ENCODE results near the gene TUT1.
"Not testable (repeated sequence)": the region's sequence is repeated elsewhere in the genome, so short reads cannot be mapped to it uniquely, and the experiment has no call there.

TUT1 gene

DNA sequence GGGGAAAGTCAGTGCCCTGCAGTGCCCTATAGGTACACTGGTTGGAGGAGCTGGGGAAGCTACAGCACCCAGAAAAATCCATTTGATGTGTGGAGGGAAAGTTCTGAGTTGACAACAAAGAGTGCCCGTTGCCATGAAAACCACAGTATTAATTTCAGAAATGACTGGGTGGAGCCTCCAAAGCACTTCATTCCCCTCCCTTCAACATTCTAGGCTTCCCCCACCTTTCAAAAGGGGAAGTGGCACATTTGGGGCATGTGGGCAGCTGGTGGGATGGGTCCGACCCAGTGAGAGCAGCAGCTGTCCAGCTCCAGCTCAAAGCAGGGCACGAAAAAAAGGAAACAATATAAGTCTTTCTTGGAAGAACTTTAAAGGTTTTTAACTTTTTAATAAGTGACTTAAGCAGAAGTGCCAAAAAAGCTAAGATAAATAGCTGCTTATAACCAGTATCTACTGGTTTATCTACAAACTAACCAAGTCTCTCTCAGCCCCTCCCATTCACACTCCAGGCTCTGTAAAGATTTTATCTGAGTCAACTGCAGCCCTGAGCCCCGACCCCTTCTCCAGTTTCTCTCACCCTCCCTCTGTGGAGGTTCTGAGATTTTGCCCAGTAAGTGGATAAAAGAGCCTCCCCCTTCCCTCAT is 35.7 kb downstream of the TUT1 start:
- no peak for TF ChIP-seq CTCF (IDR thresholded peaks at IDR 0.05; ENCODE audit: extremely low read depth, missing control alignments)
- DNase-seq (ENCODE audit: low spot score) = peak; percentile 62

- TF ChIP-seq CTCF (IDR thresholded peaks at IDR 0.05; ENCODE audit: extremely low read depth, missing control alignments) = no peak
- no peak for DNase-seq (ENCODE audit: low spot score)
These were observed 36.7 kb downstream of the TUT1 start for GRCh38 chr11:62554387-62555167.

DNA sequence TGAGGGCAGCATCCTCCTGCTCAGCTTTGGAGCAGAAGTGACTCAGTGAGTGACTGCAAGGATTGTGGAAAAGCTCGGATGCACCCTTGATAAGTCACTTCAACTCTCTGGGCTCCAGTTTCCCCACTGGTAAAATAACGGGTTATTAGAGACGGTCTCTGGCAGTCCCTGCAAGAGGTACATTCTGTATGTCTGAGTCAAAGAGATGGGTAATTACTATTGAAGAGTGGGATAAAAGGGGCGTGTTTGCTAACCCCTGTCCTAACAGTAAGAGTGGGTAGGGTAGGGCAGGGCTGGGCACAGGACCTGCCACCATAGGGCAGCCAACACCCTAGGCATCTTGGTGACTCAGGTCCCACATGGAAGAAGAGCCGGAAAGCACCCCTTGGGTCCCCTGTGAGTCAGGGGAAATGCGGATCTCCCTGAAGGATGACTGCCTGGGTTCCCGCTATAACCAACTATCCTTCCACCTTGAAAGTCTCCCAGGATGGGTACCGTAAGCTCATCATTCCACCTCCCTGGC is 37.4 kb downstream of the TUT1 start:
- TF ChIP-seq CTCF (IDR thresholded peaks at IDR 0.05; ENCODE audit: extremely low read depth, missing control alignments) = no peak
- no peak for DNase-seq (ENCODE audit: low spot score)

GRCh38 chr11:62553080-62553838 is 38.1 kb downstream of the TUT1 start:
- no peak for DNase-seq (ENCODE audit: low spot score)
- TF ChIP-seq CTCF (IDR thresholded peaks at IDR 0.05; ENCODE audit: extremely low read depth, missing control alignments) = no peak

GRCh38 chr11:62552485-62553079 is 38.7 kb downstream of the TUT1 start:
- no peak for TF ChIP-seq CTCF (IDR thresholded peaks at IDR 0.05; ENCODE audit: extremely low read depth, missing control alignments)
- no peak for DNase-seq (ENCODE audit: low spot score)

GRCh38 chr11:62550478-62550877 is 40.8 kb downstream of the TUT1 start:
- not testable (repeated sequence) for DNase-seq (ENCODE audit: low spot score)

DNA sequence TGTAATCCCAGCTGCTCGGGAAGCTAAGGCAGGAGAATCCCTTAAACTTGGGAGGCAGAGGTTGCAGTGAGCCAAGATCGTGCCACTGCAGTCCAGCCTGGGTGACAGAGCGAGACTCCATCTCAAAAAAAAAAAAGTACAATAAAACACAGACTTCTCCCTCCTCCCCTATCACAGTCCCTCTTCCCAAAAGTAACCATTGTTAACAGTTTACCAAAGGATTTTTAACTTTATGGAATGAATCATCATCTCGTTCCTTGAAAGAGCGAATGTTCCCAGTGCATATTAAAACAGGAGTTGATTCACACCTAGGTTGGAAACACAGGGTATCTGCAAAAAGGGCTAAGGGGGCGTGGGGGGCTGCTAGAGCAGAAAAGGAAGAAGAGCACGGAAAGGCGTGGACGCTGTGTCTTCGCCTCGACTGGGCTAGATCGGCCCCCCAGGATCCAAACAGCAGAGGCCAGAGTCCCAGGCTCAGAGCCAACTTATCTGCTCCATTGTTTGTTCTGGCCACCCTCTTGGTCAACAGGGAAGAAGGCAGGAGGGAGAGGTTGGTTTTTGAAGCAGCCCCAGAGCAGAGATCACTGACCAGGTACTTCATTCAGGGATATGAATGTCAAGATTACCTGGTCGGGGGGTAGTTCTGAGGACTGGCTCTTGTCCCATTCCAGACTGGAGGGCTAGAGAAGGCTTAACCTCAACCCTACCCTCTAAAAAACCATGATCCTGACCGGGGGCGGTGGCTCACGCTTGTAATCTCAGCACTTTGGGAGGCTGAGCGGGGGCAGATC is 42.6 kb downstream of the TUT1 start:
- TF ChIP-seq CTCF (IDR thresholded peaks at IDR 0.05; ENCODE audit: extremely low read depth, missing control alignments) = no peak
- no peak for DNase-seq (ENCODE audit: low spot score)
